ENCODE measurements around the gene RMC1.
A peak's percentile ranks its signal among the peaks of the same experiment; 100 is the strongest.
"Not testable (repeated sequence)": the region's sequence is repeated elsewhere in the genome, so short reads cannot be mapped to it uniquely, and the experiment has no call there.

Gene RMC1

DNA sequence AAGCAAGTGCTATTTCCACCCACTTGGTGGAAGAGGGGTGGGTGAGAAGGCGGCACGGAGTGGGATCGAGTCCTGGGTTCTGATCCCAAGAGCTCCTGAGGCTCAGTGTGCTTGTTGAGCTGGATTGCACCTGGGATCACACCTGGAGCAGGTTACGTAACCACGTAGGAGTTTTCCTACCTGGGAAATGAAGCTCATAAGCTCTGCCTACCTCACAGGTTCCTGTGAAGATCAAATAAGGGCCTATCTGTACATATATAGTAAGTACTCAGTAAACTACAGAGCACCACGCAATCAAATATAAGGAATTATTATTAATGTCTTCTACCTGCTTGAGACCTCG, 72.0 kb downstream of the RMC1 start:
- no peaks in the 10 kb centered on the region for H3K9me3 ChIP-seq
- H3K9ac ChIP-seq, result no peak overlapping the region
- peaks cover 48% of the 10 kb centered on the region for H3K4me1 ChIP-seq
- 0 out of 2 replicates have a peak overlapping the region, but pooled peaks have one; percentile 57 for H3K27ac ChIP-seq
- H3K4me3 ChIP-seq, result no peak overlapping the region
- peak overlapping the region; percentile 65 for H3K4me2 ChIP-seq
- H3K27me3 ChIP-seq, result no peaks in the 10 kb centered on the region
- peaks cover 58% of the 10 kb centered on the region for H3K36me3 ChIP-seq
- peaks cover 58% of the 10 kb centered on the region for H4K20me1 ChIP-seq
- TF ChIP-seq Cebpa-rat (IDR thresholded peaks at IDR 0.05), result no peak

DNA sequence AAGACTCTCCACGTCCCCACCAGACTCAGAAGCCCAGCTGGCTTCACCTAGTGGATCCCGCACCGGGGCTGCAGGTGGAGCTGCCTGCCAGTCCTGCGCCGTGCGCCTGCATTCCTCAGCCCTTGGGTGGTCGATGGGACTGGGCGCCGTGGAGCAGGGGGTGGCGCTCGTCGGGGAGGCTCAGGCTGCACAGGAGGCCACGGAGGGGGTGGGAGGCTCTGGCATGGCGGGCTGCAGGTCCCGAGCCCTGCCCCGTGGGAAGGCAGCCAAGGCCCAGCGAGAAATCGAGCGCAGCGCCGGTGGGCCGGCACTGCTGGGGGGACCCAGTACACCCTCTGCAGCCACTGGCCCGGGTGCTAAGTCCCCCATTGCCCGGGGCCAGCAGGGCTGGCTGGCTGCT, 74.2 kb downstream of the RMC1 start:
- not testable (repeated sequence) for H3K4me3 ChIP-seq, H3K9me3 ChIP-seq, H3K27me3 ChIP-seq, H3K4me2 ChIP-seq, H3K9ac ChIP-seq, H3K27ac ChIP-seq
- peaks cover 56% of the 10 kb centered on the region for H3K36me3 ChIP-seq
- peaks cover 57% of the 10 kb centered on the region for H3K4me1 ChIP-seq
- H4K20me1 ChIP-seq, result peaks cover 80% of the 10 kb centered on the region

DNA sequence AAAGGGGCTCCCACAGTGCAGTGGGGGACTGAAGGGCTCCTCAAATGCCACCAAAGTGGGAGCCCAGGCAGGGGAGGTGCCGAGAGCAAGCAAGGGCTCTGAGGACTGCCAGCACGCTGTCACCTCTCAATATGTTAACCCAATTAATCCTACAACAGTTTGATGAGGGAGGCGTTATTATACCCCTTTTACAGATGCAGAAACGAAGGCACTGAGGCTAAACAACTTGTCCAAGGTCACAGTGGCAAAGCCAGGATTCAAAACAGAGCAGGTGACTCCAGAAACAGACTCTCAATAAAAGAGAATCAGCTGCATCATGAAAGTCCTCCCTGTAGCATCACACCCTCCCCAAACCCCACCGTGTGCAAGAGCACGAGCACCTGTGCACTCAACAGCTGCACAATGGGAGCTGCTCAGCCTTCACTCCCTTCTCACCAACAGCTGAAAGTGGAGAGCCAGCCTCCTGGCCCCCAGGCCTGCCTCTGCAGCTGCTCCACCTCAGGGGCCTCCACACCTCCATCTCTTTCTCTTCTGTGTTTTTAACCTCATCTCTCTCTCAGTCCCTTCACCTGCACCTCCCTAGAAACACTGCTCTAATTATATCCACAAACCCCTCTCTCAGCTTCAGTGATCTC, 74.9 kb downstream of the RMC1 start:
- Histone ChIP-seq H3K4me2 (peak overlapping the region; percentile 72), H3K9ac (peak overlapping the region; percentile 45; the same call in 1 of the 2 replicates), H3K27ac (peak overlapping the region; percentile 50; the same call in 1 of the 2 replicates), H3K4me3 (no peak overlapping the region), H3K9me3 (no peaks in the 10 kb centered on the region), H3K27me3 (no peaks in the 10 kb centered on the region), H3K36me3 (peaks cover 56% of the 10 kb centered on the region), H3K4me1 (peaks cover 62% of the 10 kb centered on the region), H4K20me1 (peaks cover 85% of the 10 kb centered on the region)
- no peak for TF ChIP-seq Cebpa-rat (IDR thresholded peaks at IDR 0.05)

DNA sequence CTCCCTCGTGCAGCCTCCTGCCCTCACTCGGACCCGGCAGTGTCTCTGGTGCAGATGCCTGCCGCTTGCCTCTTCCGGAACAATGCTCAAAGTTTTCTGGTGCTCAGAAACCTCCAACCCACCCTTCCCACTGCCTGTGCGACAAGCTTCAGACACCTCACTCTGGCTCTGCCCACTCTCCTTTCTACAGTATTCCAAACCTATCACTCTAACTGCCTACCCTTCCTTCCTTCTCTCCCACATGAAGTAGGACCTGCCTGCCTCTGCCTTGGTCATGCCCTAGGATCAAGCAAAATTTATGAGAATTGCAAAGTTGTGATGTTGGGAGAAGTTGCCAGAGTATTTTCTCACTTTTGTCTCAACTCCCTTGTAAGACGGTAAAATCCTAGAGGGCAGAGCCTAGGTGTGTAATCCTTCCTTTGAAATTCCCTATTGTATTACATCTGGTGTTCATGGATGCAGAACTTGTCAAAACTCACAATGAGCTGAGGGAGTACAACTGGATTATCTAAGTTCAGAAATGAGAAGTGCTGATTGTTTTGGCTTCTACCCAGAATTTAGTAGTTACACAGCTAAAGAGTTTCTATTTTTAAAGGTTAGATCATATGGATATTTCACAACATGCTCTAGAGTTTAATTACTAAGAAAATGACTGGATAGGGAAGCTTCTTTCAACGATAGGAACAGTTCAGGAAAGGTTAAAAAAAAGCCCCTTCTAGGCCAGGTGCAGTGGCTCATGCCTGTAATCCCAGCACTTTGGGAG, 75.8 kb downstream of the RMC1 start:
- Histone ChIP-seq H3K9ac (peak overlapping the region; percentile 45; the same call in 1 of the 2 replicates), H3K4me2 (peak overlapping the region; percentile 72), H4K20me1 (peaks cover 84% of the 10 kb centered on the region), H3K27ac (peak overlapping the region; percentile 50; the same call in 1 of the 2 replicates), H3K4me1 (peaks cover 62% of the 10 kb centered on the region), H3K36me3 (peaks cover 57% of the 10 kb centered on the region), H3K4me3 (no peak overlapping the region), H3K27me3 (no peaks in the 10 kb centered on the region), H3K9me3 (no peaks in the 10 kb centered on the region)
- no peak for TF ChIP-seq Cebpa-rat (IDR thresholded peaks at IDR 0.05)

DNA sequence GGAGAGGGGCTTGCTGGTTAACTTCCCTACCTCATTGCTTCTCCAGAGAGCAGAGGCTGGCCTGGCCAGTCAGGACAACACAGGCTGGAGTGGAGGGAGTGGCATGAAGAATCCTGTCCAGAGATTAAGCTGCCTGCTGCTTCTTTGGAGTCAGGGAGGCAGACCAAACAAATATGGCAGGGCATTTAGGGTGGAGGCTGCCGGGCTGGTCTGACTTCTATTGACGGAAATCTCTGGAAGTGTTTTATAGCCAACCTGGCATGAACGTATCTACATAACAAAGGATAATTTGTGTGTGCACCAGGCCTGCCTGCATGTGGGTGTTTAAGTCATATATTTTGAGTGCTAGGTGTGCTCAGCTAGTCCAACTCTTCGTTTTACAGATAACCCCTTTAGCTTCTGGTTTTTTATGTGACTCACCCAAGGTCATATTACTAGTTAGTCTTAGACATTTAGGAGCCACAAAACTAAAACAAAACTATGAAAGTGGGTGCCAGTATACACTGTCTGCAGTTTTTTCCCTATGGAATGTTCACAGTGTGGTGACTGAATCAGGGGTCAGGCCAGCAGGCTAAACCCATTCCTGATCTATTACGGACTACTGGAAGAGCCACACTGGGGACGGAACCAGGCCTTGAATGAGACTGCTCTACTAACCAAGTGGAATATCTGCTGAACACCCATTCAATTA, 77.5 kb downstream of the RMC1 start:
- peaks cover 63% of the 10 kb centered on the region for H3K4me1 ChIP-seq
- peaks cover 79% of the 10 kb centered on the region for H4K20me1 ChIP-seq
- TF ChIP-seq Cebpa-rat (IDR thresholded peaks at IDR 0.05), result no peak
- peak overlapping the region; percentile 72; the same call in 1 of the 2 replicates for H3K4me2 ChIP-seq
- H3K4me3 ChIP-seq, result no peak overlapping the region
- no peak overlapping the region for H3K27ac ChIP-seq
- H3K36me3 ChIP-seq, result peaks cover 49% of the 10 kb centered on the region
- no peak overlapping the region for H3K9ac ChIP-seq
- H3K27me3 ChIP-seq, result no peaks in the 10 kb centered on the region
- no peaks in the 10 kb centered on the region for H3K9me3 ChIP-seq
